Mucosa of rectum (tissue), 2 donors: ENCODE results near the gene SLC8A1.

Source experiments
- H3K27ac ChIP-seq, 2 donors: one replicate each; pipeline ENCODE4 v1.7.0; 2013; ENCODE audit warnings: inconsistent platforms in 2 of 2, low read depth in 2 of 2, low read length in 2 of 2
- H3K27me3 ChIP-seq, 2 donors: one replicate each; pipeline ENCODE4 v1.7.0; 2013; ENCODE audit warnings: low read length in 2 of 2; ENCODE audit not compliant: control insufficient read depth in 2 of 2, insufficient read depth in 2 of 2
- H3K36me3 ChIP-seq, 2 donors: one replicate each; pipeline ENCODE4 v1.7.0; 2013; ENCODE audit warnings: low read length in 2 of 2; ENCODE audit not compliant: control insufficient read depth in 2 of 2, insufficient read depth in 2 of 2
- H3K4me1 ChIP-seq, 2 donors: one replicate each; pipeline ENCODE4 v1.7.0; 2013; ENCODE audit warnings: low read length in 2 of 2, mild to moderate bottlenecking in 1 of 2; ENCODE audit not compliant: control insufficient read depth in 2 of 2, insufficient read depth in 2 of 2
- H3K4me3 ChIP-seq, 2 donors: one replicate each; pipeline ENCODE4 v1.7.0; 2013; ENCODE audit warnings: low read length in 2 of 2
- H3K9ac ChIP-seq, 2 donors: one replicate each; pipeline ENCODE4 v1.7.0; 2013; ENCODE audit warnings: low read length in 2 of 2, low read depth in 1 of 2, mild to moderate bottlenecking in 1 of 2
- H3K9me3 ChIP-seq, 2 donors: one replicate each; pipeline ENCODE4 v1.7.0; 2013; ENCODE audit warnings: low read length in 2 of 2; ENCODE audit not compliant: control insufficient read depth in 2 of 2
- donor health status: healthy.
- donor health status: Normal muscosa, but diverticular disease.

Gene SLC8A1

GRCh38 chr2:40256008-40256407 lies 195.9 kb downstream of the SLC8A1 start:
- Histone ChIP-seq H3K27me3 (no peaks in the 10 kb centered on the region), H3K9ac (no peak overlapping the region), H3K9me3 (no peaks in the 10 kb centered on the region), H3K4me1 (peaks cover 0 to 4% of the 10 kb centered on the region in 2 donors), H3K4me3 (no peak overlapping the region), H3K27ac (no peak overlapping the region), H3K36me3 (no peaks in the 10 kb centered on the region)

- Histone ChIP-seq H3K4me1 (peaks cover 0 to 4% of the 10 kb centered on the region in 2 donors), H3K4me3 (no peak overlapping the region), H3K27me3 (no peaks in the 10 kb centered on the region), H3K9me3 (no peaks in the 10 kb centered on the region), H3K9ac (no peak overlapping the region), H3K27ac (no peak overlapping the region), H3K36me3 (no peaks in the 10 kb centered on the region)
Measured at GRCh38 chr2:40255103-40255502, 196.8 kb downstream of the SLC8A1 start.

GRCh38 chr2:40254611-40255010 lies 197.3 kb downstream of the SLC8A1 start:
- peaks cover 0 to 4% of the 10 kb centered on the region in 2 donors for H3K4me1 ChIP-seq
- H3K4me3 ChIP-seq = no peak overlapping the region
- H3K27ac ChIP-seq = no peak overlapping the region
- no peaks in the 10 kb centered on the region for H3K27me3 ChIP-seq
- no peaks in the 10 kb centered on the region for H3K36me3 ChIP-seq
- no peaks in the 10 kb centered on the region for H3K9me3 ChIP-seq
- no peak overlapping the region for H3K9ac ChIP-seq

GRCh38 chr2:40251137-40251536 lies 200.8 kb downstream of the SLC8A1 start:
- H3K27ac ChIP-seq = no peak overlapping the region
- no peaks in the 10 kb centered on the region for H3K36me3 ChIP-seq
- H3K4me3 ChIP-seq = no peak overlapping the region
- H3K4me1 ChIP-seq = peaks cover 0 to 4% of the 10 kb centered on the region in 2 donors
- no peaks in the 10 kb centered on the region for H3K27me3 ChIP-seq
- no peak overlapping the region for H3K9ac ChIP-seq
- H3K9me3 ChIP-seq = no peaks in the 10 kb centered on the region

GRCh38 chr2:40249577-40249976 lies 202.3 kb downstream of the SLC8A1 start:
- Histone ChIP-seq H3K4me3 (no peak overlapping the region), H3K4me1 (peaks cover 0 to 5% of the 10 kb centered on the region in 2 donors), H3K27ac (no peak overlapping the region), H3K36me3 (no peaks in the 10 kb centered on the region), H3K9ac (no peak overlapping the region), H3K9me3 (no peaks in the 10 kb centered on the region), H3K27me3 (no peaks in the 10 kb centered on the region)

- Histone ChIP-seq H3K27me3 (no peaks in the 10 kb centered on the region), H3K27ac (no peak overlapping the region), H3K36me3 (no peaks in the 10 kb centered on the region), H3K4me3 (no peak overlapping the region), H3K9ac (no peak overlapping the region), H3K4me1 (peaks cover 3 to 12% of the 10 kb centered on the region in 2 donors), H3K9me3 (no peaks in the 10 kb centered on the region)
Measured at GRCh38 chr2:40248294-40248693, 203.6 kb downstream of the SLC8A1 start.

- peak overlapping the region in 1 of 2 donors; percentile 46 for H3K27ac ChIP-seq
- no peaks in the 10 kb centered on the region for H3K27me3 ChIP-seq
- H3K9me3 ChIP-seq = no peaks in the 10 kb centered on the region
- no peaks in the 10 kb centered on the region for H3K36me3 ChIP-seq
- no peak overlapping the region for H3K4me3 ChIP-seq
- peaks cover 5 to 8% of the 10 kb centered on the region in 2 donors for H3K4me1 ChIP-seq
- H3K9ac ChIP-seq = no peak overlapping the region
Measured at GRCh38 chr2:40244675-40245074, 207.2 kb downstream of the SLC8A1 start.

- Histone ChIP-seq H3K9ac (no peak overlapping the region), H3K4me3 (no peak overlapping the region), H3K27me3 (no peaks in the 10 kb centered on the region), H3K36me3 (no peaks in the 10 kb centered on the region), H3K27ac (peak overlapping the region; percentile 2 to 46), H3K4me1 (peaks cover 5 to 8% of the 10 kb centered on the region in 2 donors), H3K9me3 (no peaks in the 10 kb centered on the region)
Measured at GRCh38 chr2:40244251-40244650, 207.6 kb downstream of the SLC8A1 start.

- peaks cover 5 to 8% of the 10 kb centered on the region in 2 donors for H3K4me1 ChIP-seq
- no peaks in the 10 kb centered on the region for H3K9me3 ChIP-seq
- H3K36me3 ChIP-seq = no peaks in the 10 kb centered on the region
- no peak overlapping the region for H3K27ac ChIP-seq
- no peaks in the 10 kb centered on the region for H3K27me3 ChIP-seq
- no peak overlapping the region for H3K4me3 ChIP-seq
- H3K9ac ChIP-seq = no peak overlapping the region
Measured at GRCh38 chr2:40243581-40244187, 208.2 kb downstream of the SLC8A1 start.

- Histone ChIP-seq H3K9ac (no peak overlapping the region), H3K27me3 (no peaks in the 10 kb centered on the region), H3K27ac (no peak overlapping the region), H3K4me3 (no peak overlapping the region), H3K9me3 (no peaks in the 10 kb centered on the region), H3K36me3 (no peaks in the 10 kb centered on the region), H3K4me1 (peaks cover 5 to 8% of the 10 kb centered on the region in 2 donors)
Measured at GRCh38 chr2:40242315-40242714, 209.6 kb downstream of the SLC8A1 start.
